ENCODE measurements around the gene SULT1A2.
A peak's percentile ranks its signal among the peaks of the same experiment; 100 is the strongest.
"Not testable (repeated sequence)": the region's sequence is repeated elsewhere in the genome, so short reads cannot be mapped to it uniquely, and the experiment has no call there.

SULT1A2 gene

GRCh38 chr16:28596840-28597691, at the start of gene SULT1A2:
TSS of gene SULT1A2 (minus strand) at chr16:28597050. CDS start at chr16:28595930, 1,120 bp downstream.
- H3K9me3 Mint-ChIP-seq, result no peaks in the 10 kb centered on the region
- no peaks in the 10 kb centered on the region for H3K4me1 Mint-ChIP-seq
- DNase-seq (no peak), ATAC-seq (no peak)
- no peak within 1 kb of the TSS for H3K4me3 Mint-ChIP-seq
- no peaks in the 10 kb centered on the region for H3K27me3 Mint-ChIP-seq
- no peak within 1 kb of the TSS for H3K27ac Mint-ChIP-seq
- H3K36me3 Mint-ChIP-seq (ENCODE audit: low read depth), result no peaks in the 10 kb centered on the region

- H3K27ac Mint-ChIP-seq; H3K27me3 Mint-ChIP-seq; DNase-seq; H3K9me3 Mint-ChIP-seq; ATAC-seq; H3K4me1 Mint-ChIP-seq; H3K4me3 Mint-ChIP-seq; H3K36me3 Mint-ChIP-seq (ENCODE audit: low read depth): not testable (repeated sequence)
Measured at GRCh38 chr16:28639959-28640358, 43.1 kb upstream of the SULT1A2 start.

- not testable (repeated sequence) for H3K27me3 Mint-ChIP-seq; ATAC-seq; H3K9me3 Mint-ChIP-seq; H3K4me3 Mint-ChIP-seq; DNase-seq; H3K27ac Mint-ChIP-seq; H3K4me1 Mint-ChIP-seq; H3K36me3 Mint-ChIP-seq (ENCODE audit: low read depth)
Measured at GRCh38 chr16:28638359-28638758, 41.5 kb upstream of the SULT1A2 start.

- not testable (repeated sequence) for H3K9me3 Mint-ChIP-seq; H3K4me3 Mint-ChIP-seq; H3K36me3 Mint-ChIP-seq (ENCODE audit: low read depth); H3K4me1 Mint-ChIP-seq; H3K27ac Mint-ChIP-seq; H3K27me3 Mint-ChIP-seq; ATAC-seq; DNase-seq
Measured at GRCh38 chr16:28637765-28638164, 40.9 kb upstream of the SULT1A2 start, which contains the start of gene NPIPB8. TSS of gene NPIPB8 (plus strand) at chr16:28638065. CDS start at chr16:28638361, 296 bp downstream.

- H3K9me3 Mint-ChIP-seq; H3K36me3 Mint-ChIP-seq (ENCODE audit: low read depth); H3K27ac Mint-ChIP-seq; H3K4me3 Mint-ChIP-seq; H3K4me1 Mint-ChIP-seq; ATAC-seq; DNase-seq; H3K27me3 Mint-ChIP-seq: not testable (repeated sequence)
Measured at GRCh38 chr16:28636093-28636823, 39.4 kb upstream of the SULT1A2 start.

- not testable (repeated sequence) for DNase-seq; H3K36me3 Mint-ChIP-seq (ENCODE audit: low read depth); ATAC-seq; H3K4me1 Mint-ChIP-seq; H3K27ac Mint-ChIP-seq; H3K4me3 Mint-ChIP-seq; H3K27me3 Mint-ChIP-seq; H3K9me3 Mint-ChIP-seq
Measured at GRCh38 chr16:28630905-28631304, 34.1 kb upstream of the SULT1A2 start.

GRCh38 chr16:28623172-28623711, 26.4 kb upstream of the SULT1A2 start:
- ATAC-seq, result peak; percentile 98
- Mint-ChIP-seq H3K4me3 (peak overlapping the region; percentile 87), H3K4me1 (peaks cover 19% of the 10 kb centered on the region), H3K9me3 (no peaks in the 10 kb centered on the region), H3K27me3 (no peaks in the 10 kb centered on the region), H3K36me3 (ENCODE audit: low read depth) (peaks cover 11% of the 10 kb centered on the region), H3K27ac (peak overlapping the region; percentile 69)
- peak; percentile 74 for DNase-seq

GRCh38 chr16:28622532-28623171, 25.8 kb upstream of the SULT1A2 start:
- Mint-ChIP-seq H3K36me3 (ENCODE audit: low read depth) (peaks cover 11% of the 10 kb centered on the region), H3K4me3 (peak overlapping the region; percentile 87), H3K4me1 (peaks cover 21% of the 10 kb centered on the region), H3K27ac (peak overlapping the region; percentile 69)
- peak; percentile 2 for ATAC-seq
- H3K27me3 Mint-ChIP-seq, H3K9me3 Mint-ChIP-seq, DNase-seq: not testable (repeated sequence)

GRCh38 chr16:28621481-28622155, 24.8 kb upstream of the SULT1A2 start:
- H3K4me3 Mint-ChIP-seq, result peak overlapping the region; percentile 87
- peak overlapping the region; percentile 69 for H3K27ac Mint-ChIP-seq
- no peak for ATAC-seq
- no peaks in the 10 kb centered on the region for H3K27me3 Mint-ChIP-seq
- peaks cover 11% of the 10 kb centered on the region for H3K36me3 Mint-ChIP-seq (ENCODE audit: low read depth)
- no peak for DNase-seq
- peaks cover 21% of the 10 kb centered on the region for H3K4me1 Mint-ChIP-seq
- no peaks in the 10 kb centered on the region for H3K9me3 Mint-ChIP-seq

GRCh38 chr16:28620316-28620715, 23.5 kb upstream of the SULT1A2 start:
- H3K4me3 Mint-ChIP-seq, H3K9me3 Mint-ChIP-seq, H3K27ac Mint-ChIP-seq, H3K27me3 Mint-ChIP-seq, ATAC-seq, DNase-seq: not testable (repeated sequence)
- peaks cover 21% of the 10 kb centered on the region for H3K4me1 Mint-ChIP-seq
- peaks cover 11% of the 10 kb centered on the region for H3K36me3 Mint-ChIP-seq (ENCODE audit: low read depth)

- H3K27ac Mint-ChIP-seq, result no peak overlapping the region
- peaks cover 15% of the 10 kb centered on the region for H3K4me1 Mint-ChIP-seq
- ATAC-seq (no peak), DNase-seq (no peak)
- H3K27me3 Mint-ChIP-seq, result no peaks in the 10 kb centered on the region
- peaks cover 11% of the 10 kb centered on the region for H3K36me3 Mint-ChIP-seq (ENCODE audit: low read depth)
- H3K9me3 Mint-ChIP-seq, result no peaks in the 10 kb centered on the region
- H3K4me3 Mint-ChIP-seq, result no peak overlapping the region
Measured at GRCh38 chr16:28617874-28618273, 21.0 kb upstream of the SULT1A2 start.

- no peaks in the 10 kb centered on the region for H3K27me3 Mint-ChIP-seq
- ATAC-seq, result no peak
- H3K4me3 Mint-ChIP-seq, result no peak overlapping the region
- no peak overlapping the region for H3K27ac Mint-ChIP-seq
- H3K9me3 Mint-ChIP-seq, result no peaks in the 10 kb centered on the region
- H3K36me3 Mint-ChIP-seq (ENCODE audit: low read depth), result peaks cover 7% of the 10 kb centered on the region
- H3K4me1 Mint-ChIP-seq, result peaks cover 4% of the 10 kb centered on the region
- no peak for DNase-seq
Measured at GRCh38 chr16:28616636-28617035, 19.8 kb upstream of the SULT1A2 start.

- not testable (repeated sequence) for ATAC-seq; H3K27ac Mint-ChIP-seq; H3K4me1 Mint-ChIP-seq; H3K27me3 Mint-ChIP-seq; H3K4me3 Mint-ChIP-seq; H3K36me3 Mint-ChIP-seq (ENCODE audit: low read depth); H3K9me3 Mint-ChIP-seq; DNase-seq
Measured at GRCh38 chr16:28616224-28616577, 19.4 kb upstream of the SULT1A2 start.

Measured in activated naive CD8-positive, alpha-beta T cell treated with anti-CD3 and anti-CD28 coated beads, Interleukin-2, amount 50 U/mL, for 24 hours (primary cell).